ENCODE measurements around the gene NCAPG.

Gene NCAPG

DNA sequence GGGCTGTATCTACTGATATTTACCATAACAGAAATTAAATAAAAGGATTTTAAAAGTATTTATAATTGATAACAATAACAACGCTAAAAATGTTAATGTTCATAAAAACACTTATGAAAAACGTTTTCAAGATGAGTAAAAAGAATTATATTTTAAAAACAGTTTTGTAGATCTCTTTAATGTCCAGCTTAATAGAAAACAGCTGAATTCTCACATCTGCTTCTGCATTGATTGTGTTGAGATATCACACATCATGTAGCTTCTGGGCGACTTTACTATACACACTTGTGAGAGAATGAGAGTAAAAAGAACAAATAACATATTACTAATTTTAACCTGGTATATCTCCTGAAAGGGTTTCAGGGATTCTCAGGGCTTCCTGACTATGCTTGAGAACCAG is 83.6 kb downstream of the NCAPG start:
- no peak overlapping the region for H3K4me3 ChIP-seq (ENCODE audit: low read length)
- DNase-seq (ENCODE audit: low read depth): no peak
- TF ChIP-seq, protein P1, sequence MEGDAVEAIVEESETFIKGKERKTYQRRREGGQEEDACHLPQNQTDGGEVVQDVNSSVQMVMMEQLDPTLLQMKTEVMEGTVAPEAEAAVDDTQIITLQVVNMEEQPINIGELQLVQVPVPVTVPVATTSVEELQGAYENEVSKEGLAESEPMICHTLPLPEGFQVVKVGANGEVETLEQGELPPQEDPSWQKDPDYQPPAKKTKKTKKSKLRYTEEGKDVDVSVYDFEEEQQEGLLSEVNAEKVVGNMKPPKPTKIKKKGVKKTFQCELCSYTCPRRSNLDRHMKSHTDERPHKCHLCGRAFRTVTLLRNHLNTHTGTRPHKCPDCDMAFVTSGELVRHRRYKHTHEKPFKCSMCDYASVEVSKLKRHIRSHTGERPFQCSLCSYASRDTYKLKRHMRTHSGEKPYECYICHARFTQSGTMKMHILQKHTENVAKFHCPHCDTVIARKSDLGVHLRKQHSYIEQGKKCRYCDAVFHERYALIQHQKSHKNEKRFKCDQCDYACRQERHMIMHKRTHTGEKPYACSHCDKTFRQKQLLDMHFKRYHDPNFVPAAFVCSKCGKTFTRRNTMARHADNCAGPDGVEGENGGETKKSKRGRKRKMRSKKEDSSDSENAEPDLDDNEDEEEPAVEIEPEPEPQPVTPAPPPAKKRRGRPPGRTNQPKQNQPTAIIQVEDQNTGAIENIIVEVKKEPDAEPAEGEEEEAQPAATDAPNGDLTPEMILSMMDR (conservative IDR thresholded peaks at IDR 0.05; ENCODE audit: low read depth, low read length): no peak

Data from retinal pigment epithelial cell (primary cell).